Esophagus (tissue), 2 donors: ENCODE measurements around the gene MIGA2. TPM values are rescaled to one million over a fixed set of nuclear protein-coding genes. Genes with fewer than 3 reads are reported as not detected.
A peak's percentile ranks its signal among the peaks of the same experiment; 100 is the strongest.
"Not testable (repeated sequence)": the region's sequence is repeated elsewhere in the genome, so short reads cannot be mapped to it uniquely, and the experiment has no call there.

Source experiments
- H3K27ac ChIP-seq, 2 donors: one replicate each; pipeline ENCODE4 v1.5.1; 2013; ENCODE audit warnings: low read depth in 2 of 2, mild to moderate bottlenecking in 2 of 2, inconsistent platforms in 1 of 2, low read length in 1 of 2, moderate library complexity in 1 of 2
- H3K27me3 ChIP-seq, 2 donors: one replicate each; pipeline ENCODE4 v1.6.1; 2013; ENCODE audit warnings: low read length in 2 of 2, control low read depth in 1 of 2, mild to moderate bottlenecking in 1 of 2; ENCODE audit not compliant: insufficient read depth in 2 of 2, control insufficient read depth in 1 of 2
- H3K36me3 ChIP-seq, 2 donors: one replicate each; pipeline ENCODE4 v1.6.1; 2013; ENCODE audit warnings: low read length in 1 of 2; ENCODE audit not compliant: control insufficient read depth in 2 of 2, insufficient read depth in 2 of 2
- H3K4me1 ChIP-seq, 2 donors: one replicate each; pipeline ENCODE4 v1.6.1; 2013; ENCODE audit warnings: low read length in 1 of 2; ENCODE audit not compliant: control insufficient read depth in 2 of 2, insufficient read depth in 2 of 2
- H3K4me3 ChIP-seq, 2 donors: one replicate each; pipeline ENCODE4 v1.5.1; 2013; ENCODE audit warnings: low read length in 2 of 2, mild to moderate bottlenecking in 2 of 2, low read depth in 1 of 2, moderate library complexity in 1 of 2
- H3K9me3 ChIP-seq, 2 donors: one replicate each; pipeline ENCODE4 v1.6.1; 2013; ENCODE audit warnings: mild to moderate bottlenecking in 2 of 2, low read depth in 1 of 2, low read length in 1 of 2, moderate library complexity in 1 of 2; ENCODE audit not compliant: control insufficient read depth in 2 of 2, insufficient read depth in 1 of 2
- WGBS, 2 donors: extraction: QIAGEN DNeasy Blood & Tissue Kit; methylation state at CpG; one replicate each; pipeline ENCODE4 v1.1.7; 2013; 5-methylcytosine and 5-hydroxymethylcytosine counted together
- polyA plus RNA-seq, 2 donors: library from polyadenylated mRNA; stranded (reverse); fragments of 200-250 nt; gene quantifications; one replicate each; pipeline ENCODE4 v1.2.3, GENCODE V29; 2013
- donor health status: healthy with polysubstance abuse.
- donor health status: Bipolar disorder and iron deficiency.

Gene MIGA2
- polyA plus RNA-seq, 2 donors = 25.5 to 36.2 TPM

DNA sequence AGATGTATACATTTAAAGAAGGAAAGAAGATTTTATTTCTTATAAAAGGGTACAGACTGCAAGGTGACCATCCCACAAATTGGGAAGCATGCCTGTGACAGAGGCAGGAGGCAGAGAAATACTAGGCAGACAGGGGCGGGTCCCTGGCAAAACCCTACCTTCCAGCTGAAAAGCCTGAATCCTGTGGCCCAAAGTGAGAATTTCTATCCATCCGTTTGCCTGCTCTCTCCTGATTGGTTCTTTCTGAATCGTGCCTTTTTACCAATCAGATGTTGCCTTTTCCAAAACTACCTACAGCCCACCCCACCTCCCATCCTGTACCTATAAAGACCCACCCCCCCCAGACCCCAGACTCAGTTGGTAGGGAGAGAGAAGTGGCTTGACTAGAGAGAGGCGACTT, 4.9 kb upstream of the MIGA2 start:
- Histone ChIP-seq H3K9me3 (no peaks in the 10 kb centered on the region), H3K36me3 (no peaks in the 10 kb centered on the region)

DNA sequence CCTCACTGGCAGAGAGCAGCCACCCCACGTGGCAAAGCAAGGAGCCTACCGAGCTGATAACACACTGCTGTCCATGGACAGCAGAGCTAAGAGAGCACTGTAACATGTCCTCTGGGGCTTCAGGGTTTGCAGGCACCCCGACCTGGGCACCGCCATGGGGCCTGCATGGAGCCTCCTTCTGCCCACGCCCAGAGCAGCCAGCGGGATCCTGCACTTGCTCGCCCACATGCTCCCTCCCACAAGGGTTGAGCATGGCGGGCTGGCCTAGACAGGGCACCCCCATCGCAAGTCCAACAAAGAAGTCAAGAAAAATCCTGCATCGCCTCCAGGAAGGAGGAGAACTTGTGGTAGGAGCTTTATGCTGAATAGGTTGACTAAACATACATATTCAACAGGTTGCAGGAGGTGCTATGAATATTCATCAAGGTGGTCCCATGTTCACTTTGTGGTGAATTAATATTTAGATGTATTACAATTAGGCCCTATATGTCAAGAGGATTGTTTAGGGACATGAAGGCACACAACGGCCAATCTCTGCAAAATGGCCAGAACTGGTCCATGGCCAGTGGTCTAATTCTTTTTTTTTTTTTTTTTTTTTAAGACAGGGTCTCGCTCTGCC, 3.8 kb upstream of the MIGA2 start:
- H3K4me1 ChIP-seq = peaks cover 4 to 7% of the 10 kb centered on the region in 2 donors

More for the DNA sequence above, 4.9 kb upstream of the MIGA2 start:
- WGBS, 2 donors = 65 to 72% methylated on average over 4 of the region's 4 CpGs
- Histone ChIP-seq H3K4me3 (no peak overlapping the region), H3K4me1 (peaks cover 0 to 6% of the 10 kb centered on the region in 2 donors), H3K27me3 (no peaks in the 10 kb centered on the region), H3K27ac (no peak overlapping the region)

DNA sequence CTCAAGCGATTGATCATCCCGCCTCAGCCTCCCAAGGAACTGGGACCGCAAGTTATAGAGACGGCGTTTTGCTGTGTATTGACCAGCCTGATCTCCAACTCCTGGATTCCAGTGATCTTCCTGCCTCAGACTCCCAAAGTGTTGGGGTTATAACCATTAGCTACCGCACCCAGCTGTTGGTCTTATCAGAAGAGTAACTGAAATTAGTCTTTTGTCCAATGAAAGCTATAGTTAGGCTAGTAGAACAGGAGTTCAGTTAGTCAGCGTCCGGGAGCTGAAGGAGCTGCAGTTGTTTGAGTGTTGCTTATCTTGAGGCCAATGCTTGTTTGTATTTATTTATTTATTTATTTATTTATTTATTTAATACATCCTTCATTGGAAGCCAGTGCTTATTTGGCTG, 3.2 kb upstream of the MIGA2 start:
- WGBS, 2 donors = 85 to 92% methylated on average over 8 of the region's 8 CpGs
- Histone ChIP-seq H3K27me3 (no peaks in the 10 kb centered on the region), H3K9me3 (no peaks in the 10 kb centered on the region), H3K36me3 (no peaks in the 10 kb centered on the region), H3K27ac (no peak overlapping the region), H3K4me3 (no peak overlapping the region), H3K4me1 (peaks cover 8 to 12% of the 10 kb centered on the region in 2 donors)

More for the DNA sequence above, 3.8 kb upstream of the MIGA2 start:
- no peak overlapping the region for H3K27ac ChIP-seq
- H3K27me3 ChIP-seq = no peaks in the 10 kb centered on the region
- H3K36me3 ChIP-seq = no peaks in the 10 kb centered on the region
- no peaks in the 10 kb centered on the region for H3K9me3 ChIP-seq
- WGBS, 2 donors = 81 to 87% methylated on average over 12 of the region's 12 CpGs
- H3K4me3 ChIP-seq = no peak overlapping the region

DNA sequence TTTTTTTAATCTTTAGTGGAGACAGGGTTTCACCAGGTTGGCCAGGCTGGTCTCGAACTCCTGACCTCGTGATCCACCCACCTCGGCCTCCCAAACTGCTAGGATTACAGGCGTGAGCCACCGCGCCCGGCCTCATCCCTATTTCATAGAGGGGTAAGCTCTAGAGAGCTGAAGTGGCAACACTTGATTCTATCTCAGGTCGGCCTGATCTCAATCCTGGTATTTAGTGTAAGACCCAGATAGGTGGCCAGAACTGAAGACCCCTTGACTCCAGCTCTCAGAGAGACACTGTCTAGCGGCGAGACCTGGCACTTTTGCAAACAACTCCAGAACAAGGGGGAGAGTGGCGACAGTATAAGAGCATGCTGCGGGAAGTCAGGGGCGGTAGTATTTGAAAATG, 588 bp upstream of the MIGA2 start:
- H3K9me3 ChIP-seq, H3K36me3 ChIP-seq, H3K27me3 ChIP-seq: not testable (repeated sequence)
- H3K27ac ChIP-seq = peak overlapping the region; percentile 50 to 90
- H3K4me3 ChIP-seq = peak overlapping the region in 1 of 2 donors; percentile 87
- WGBS, 2 donors = 38 to 42% methylated on average over 13 of the region's 13 CpGs
- peaks cover 8 to 15% of the 10 kb centered on the region in 2 donors for H3K4me1 ChIP-seq

DNA sequence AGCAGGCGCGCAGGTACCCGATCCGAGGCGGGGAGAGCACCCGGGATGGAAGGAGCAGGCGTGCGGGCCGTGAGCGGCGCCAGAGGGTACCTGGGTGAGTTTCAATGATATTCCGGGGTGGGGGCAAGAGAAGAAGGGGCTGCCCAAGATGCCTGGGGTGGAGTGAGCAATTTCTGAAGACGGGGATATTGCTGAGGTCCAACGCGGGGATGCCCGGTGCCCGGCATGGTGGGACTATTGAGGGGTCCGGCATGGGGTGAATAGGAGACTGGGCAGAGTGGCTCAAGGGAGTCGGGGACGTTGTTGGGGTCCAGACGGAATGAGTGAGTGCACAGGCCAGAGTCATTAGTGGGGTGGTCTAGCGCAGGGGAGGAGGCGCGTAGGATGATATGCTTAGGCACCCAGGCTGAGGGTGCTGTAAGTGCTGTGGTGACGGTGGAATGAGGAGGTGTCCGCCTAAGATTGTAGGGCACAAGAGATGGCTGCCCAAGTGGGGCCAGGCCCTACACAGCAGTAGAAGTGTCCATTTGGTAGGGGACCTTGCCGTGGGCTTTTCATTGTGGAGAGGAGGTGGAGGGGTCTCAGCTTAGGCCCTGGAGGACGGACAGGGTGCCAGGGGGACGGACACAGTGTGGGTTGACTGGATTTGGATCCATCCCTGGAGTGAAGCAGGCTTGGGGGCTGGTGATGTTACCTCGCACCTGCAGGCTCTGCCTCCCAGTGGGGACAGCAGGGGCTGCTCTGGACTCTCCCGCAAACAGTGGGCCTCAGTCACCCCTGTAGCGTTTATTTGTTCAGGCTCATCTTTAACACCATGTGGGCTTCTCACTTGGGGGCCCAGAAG, 719 bp downstream of the MIGA2 start:
- Histone ChIP-seq H3K27me3 (no peaks in the 10 kb centered on the region), H3K4me3 (peak overlapping the region; percentile 82 to 87), H3K36me3 (peaks cover 0 to 12% of the 10 kb centered on the region in 2 donors), H3K9me3 (no peaks in the 10 kb centered on the region), H3K27ac (peak overlapping the region; percentile 89 to 90), H3K4me1 (peaks cover 8 to 15% of the 10 kb centered on the region in 2 donors)
- WGBS, 2 donors = 9% methylated on average over 32 of the region's 32 CpGs

DNA sequence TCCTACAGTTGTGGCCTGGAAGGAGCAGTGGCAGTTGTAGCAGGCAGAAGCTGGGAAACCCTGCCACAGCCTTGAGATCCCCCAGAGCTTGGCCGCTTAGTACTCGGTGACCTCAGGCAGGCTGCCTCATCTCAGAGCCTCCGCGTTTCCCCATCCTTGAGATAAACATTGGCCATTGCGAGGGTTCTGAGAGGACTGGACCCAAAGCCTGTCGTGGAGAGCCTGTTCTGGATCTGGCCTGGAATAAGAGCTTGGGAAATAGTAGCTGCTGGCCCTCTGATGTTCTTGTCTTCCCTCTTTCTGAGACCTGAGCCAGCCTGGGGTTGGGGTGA, 1.3 kb downstream of the MIGA2 start:
- peak overlapping the region; percentile 82 to 87 for H3K4me3 ChIP-seq
- H3K36me3 ChIP-seq = peaks cover 5 to 18% of the 10 kb centered on the region in 2 donors
- WGBS, 2 donors = 32 to 44% methylated on average over 6 of the region's 6 CpGs
- H3K4me1 ChIP-seq = peaks cover 8 to 15% of the 10 kb centered on the region in 2 donors
- H3K27me3 ChIP-seq = no peaks in the 10 kb centered on the region
- peak overlapping the region; percentile 48 to 90 for H3K27ac ChIP-seq
- no peaks in the 10 kb centered on the region for H3K9me3 ChIP-seq

DNA sequence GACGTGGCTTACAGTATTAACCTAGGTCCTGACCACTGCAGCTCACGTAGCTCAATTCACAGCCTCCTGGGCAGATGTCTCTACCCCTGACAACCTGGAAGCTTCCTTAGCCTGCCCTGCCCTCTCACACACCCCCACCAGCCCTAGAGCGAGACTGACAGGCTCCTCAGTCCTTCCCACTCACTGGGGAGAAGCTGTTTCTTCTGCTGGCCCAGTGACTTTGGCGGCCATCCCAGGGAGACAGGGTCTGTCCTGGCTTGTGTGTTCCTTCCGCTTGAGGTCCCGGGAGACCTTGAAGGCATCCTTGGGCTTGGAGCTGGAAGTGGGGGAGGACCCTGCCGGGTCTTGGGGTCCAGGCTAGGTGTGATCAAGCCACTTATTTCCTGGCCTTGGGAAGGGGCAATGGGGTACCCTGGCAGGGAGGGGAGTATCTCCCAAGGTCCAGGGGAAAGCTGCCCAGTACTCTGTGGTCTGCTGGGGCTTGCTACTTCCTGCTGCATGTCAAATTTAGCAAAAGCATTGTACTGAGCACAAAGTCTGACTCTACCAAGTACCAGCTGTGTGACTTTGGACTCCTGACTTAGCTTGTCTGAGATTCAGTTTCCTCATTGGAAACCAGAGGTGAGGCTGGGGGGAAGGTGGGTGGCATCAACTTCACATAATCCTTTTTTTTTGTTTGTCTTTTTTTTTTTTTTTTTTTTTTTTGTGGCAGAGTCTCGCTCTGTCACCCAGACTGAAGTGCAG, 1.9 kb downstream of the MIGA2 start:
- Histone ChIP-seq H3K27ac (peak overlapping the region; percentile 48 to 90), H3K36me3 (peaks cover 5 to 18% of the 10 kb centered on the region in 2 donors), H3K27me3 (no peaks in the 10 kb centered on the region), H3K9me3 (no peaks in the 10 kb centered on the region), H3K4me1 (peaks cover 8 to 15% of the 10 kb centered on the region in 2 donors), H3K4me3 (peak overlapping the region; percentile 0 to 87)
- WGBS, 2 donors = 45 to 53% methylated on average over 8 of the region's 8 CpGs

DNA sequence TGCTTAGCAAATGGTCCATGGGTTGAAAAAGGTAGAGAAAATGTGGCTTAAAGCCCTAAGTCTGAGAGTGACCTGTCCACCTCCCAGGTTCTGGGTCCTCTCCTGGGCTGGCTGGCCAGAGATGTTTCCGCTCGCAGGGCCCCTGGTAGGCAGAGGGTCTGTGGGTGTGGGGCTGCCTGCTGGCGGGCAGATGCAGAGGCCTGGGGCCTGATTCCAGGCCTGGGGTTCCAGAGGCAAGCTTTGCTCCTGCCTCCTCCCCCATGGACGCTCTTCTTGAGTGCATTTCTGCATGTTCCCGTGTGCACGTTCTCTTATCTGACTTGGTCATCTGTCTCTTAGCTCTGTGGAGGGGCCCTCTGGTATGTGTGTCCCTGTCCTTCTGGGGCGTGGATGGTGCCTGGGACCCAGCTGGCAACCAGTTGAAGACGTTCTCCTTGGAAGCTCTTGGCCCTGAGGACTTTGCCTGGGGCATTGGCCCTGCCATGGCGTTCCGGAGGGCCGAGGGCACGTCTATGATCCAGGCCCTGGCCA, 3.8 kb downstream of the MIGA2 start:
- Histone ChIP-seq H3K36me3 (peaks cover 5 to 18% of the 10 kb centered on the region in 2 donors), H3K9me3 (no peaks in the 10 kb centered on the region), H3K4me1 (peaks cover 8 to 15% of the 10 kb centered on the region in 2 donors), H3K27ac (no peak overlapping the region), H3K4me3 (no peak overlapping the region), H3K27me3 (no peaks in the 10 kb centered on the region)
- WGBS, 2 donors = 90 to 91% methylated on average over 12 of the region's 12 CpGs

DNA sequence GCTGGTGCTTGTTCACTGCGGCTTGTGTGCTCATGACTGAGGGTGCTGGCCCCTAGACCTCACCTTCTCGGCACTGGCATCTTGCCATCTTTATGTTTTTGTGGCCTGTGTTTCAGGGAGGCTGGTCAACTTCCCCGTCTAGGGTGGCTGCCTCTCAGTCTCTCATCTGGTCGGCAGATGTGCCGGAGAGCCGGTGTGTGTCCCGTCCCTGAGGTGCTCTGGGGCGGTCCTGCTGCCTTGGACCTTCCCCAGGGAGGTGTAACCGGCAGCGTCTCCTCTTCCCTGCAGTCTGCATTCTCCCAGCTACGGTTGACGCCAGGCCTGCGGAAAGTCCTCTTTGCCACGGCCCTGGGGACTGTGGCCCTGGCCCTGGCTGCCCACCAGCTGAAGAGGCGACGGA, 5.6 kb downstream of the MIGA2 start:
- peaks cover 5 to 22% of the 10 kb centered on the region in 2 donors for H3K36me3 ChIP-seq

More for the DNA sequence above, 5.6 kb downstream of the MIGA2 start:
- Histone ChIP-seq H3K9me3 (no peaks in the 10 kb centered on the region), H3K4me1 (peaks cover 8 to 14% of the 10 kb centered on the region in 2 donors), H3K4me3 (no peak overlapping the region), H3K27ac (no peak overlapping the region), H3K27me3 (no peaks in the 10 kb centered on the region)
- 88 to 92% methylated on average over 16 of the region's 16 CpGs for WGBS, 2 donors
